Heart left ventricle (tissue), 13 donors: ENCODE data around the gene CTRB2.

Source experiments
- CTCF ChIP-seq, 12 donors: fragments of 200-600 bp; sonication (generic) in 4 of 12; IDR thresholded peaks; one replicate each; pipeline versions ENCODE4 v1.5.0 to v1.8.0; 2018 to 2022; ENCODE audit warnings: antibody characterized with exemption in 12 of 12, mild to moderate bottlenecking in 5 of 12
- POLR2A ChIP-seq, 2 donors: fragments of 450-650 bp; IDR thresholded peaks; one replicate each; pipeline ENCODE4 v1.6.1; 2017; ENCODE audit warnings: antibody characterized with exemption in 2 of 2, mild to moderate bottlenecking in 2 of 2, moderate library complexity in 2 of 2
- donor health status: ischemic (EF 13 %, LVEDD 7.1; RV severe dilation, severe dysfunction).
- donor health status: DM: no; HTN: yes; CAD: no.
- donor health status: DM: no; HTN: no; CAD: no.
- donor health status: ischemic (EF 25% LVEDD 6.9; RV normal size, moderate dysfunction).
- donor health status: ischemic (EF 25% LVEDD 5.7; RV mildly dilated, moderate dysfunction).
- donor health status: ischemic (EF 35%, LVEDD 5.7; RV mildly dilated, moderate dysfunction).
- donor health status: nonischemic (EF 11% LVEDD 7.7; RV severe dilation, severe dysfunction).
- donor health status: DM: yes; HTN: yes; CAD: no.
- donor health status: PGD.
- donor health status: ischemic (EF 29% LVEDD 5.4; RV normal size, mild dysfunction).
- donor health status: nonischemic (EF 23%, LVEDD 6.1; RV moderate dilation, normal function).

- TF ChIP-seq CTCF (IDR thresholded peaks at IDR 0.05) (no peak), POLR2A (IDR thresholded peaks at IDR 0.05) (peak in 1 of 2 donors; percentile 33)
Observed at GRCh38 chr16:75244844-75245758, 38.1 kb upstream of the CTRB2 start.
